HEK293 (cell line): ENCODE measurements around the gene SCAANT1.

Experiments used
- BCL11A ChIP-seq: fragments of 450-650 bp; formaldehyde crosslinking; IDR thresholded peaks from 2 replicates; pipeline ENCODE4 v1.5.1; 2016; ENCODE audit warnings: low read depth, missing biosample characterization, missing genetic modification characterization
- GFI1B ChIP-seq: fragments of 450-650 bp; formaldehyde crosslinking; IDR thresholded peaks from 2 replicates; pipeline ENCODE4 v1.5.1; 2016; ENCODE audit warnings: missing biosample characterization, missing genetic modification characterization
- IKZF3 ChIP-seq: fragments of 450-650 bp; IDR thresholded peaks from 2 replicates; pipeline ENCODE4 v1.5.0; 2018; ENCODE audit warnings: missing biosample characterization, mild to moderate bottlenecking, missing genetic modification characterization, moderate library complexity
- MEIS1 ChIP-seq: sonication (generic); formaldehyde crosslinking; IDR thresholded peaks from 2 replicates; pipeline ENCODE4 v1.8.1; 2022; ENCODE audit warnings: missing genetic modification reagents, mild to moderate bottlenecking, borderline replicate concordance
- PATZ1 ChIP-seq: fragments of 450-650 bp; formaldehyde crosslinking; IDR thresholded peaks from 2 replicates; pipeline ENCODE4 v1.5.1; 2016; ENCODE audit warnings: missing biosample characterization, missing genetic modification characterization
- PRDM2 ChIP-seq: fragments of 450-650 bp; formaldehyde crosslinking; IDR thresholded peaks from 2 replicates; pipeline ENCODE4 v1.5.1; 2016; ENCODE audit warnings: missing biosample characterization, missing genetic modification characterization, borderline replicate concordance
- REST ChIP-seq: fragments of 450-650 bp; formaldehyde crosslinking; IDR thresholded peaks from 2 replicates; pipeline ENCODE4 v1.5.1; 2016; ENCODE audit warnings: missing biosample characterization, missing genetic modification characterization
- SETDB1 ChIP-seq: IDR thresholded peaks from one replicate; pipeline ENCODE4 v1.6.1; 2017; ENCODE audit warnings: mild to moderate bottlenecking, low read length, moderate library complexity, mixed read lengths; ENCODE audit not compliant: insufficient read length
- TCF7L2 ChIP-seq: IDR thresholded peaks from 2 replicates; pipeline ENCODE4 v1.6.1; 2011; ENCODE audit warnings: low read depth, mild to moderate bottlenecking, inconsistent platforms, low read length, moderate library complexity, borderline replicate concordance
- TRIM28 ChIP-seq: IDR thresholded peaks from 2 replicates; pipeline ENCODE4 v1.6.1; 2011; ENCODE audit warnings: low read length, control low read depth, borderline replicate concordance
- YY2 ChIP-seq: fragments of 450-650 bp; formaldehyde crosslinking; IDR thresholded peaks from 2 replicates; pipeline ENCODE4 v1.5.1; 2016; ENCODE audit warnings: missing biosample characterization, missing genetic modification characterization
- ZEB2 ChIP-seq: fragments of 450-650 bp; formaldehyde crosslinking; IDR thresholded peaks from 2 replicates; pipeline ENCODE4 v1.5.1; 2016; ENCODE audit warnings: missing biosample characterization, missing genetic modification characterization
- ZFP41 ChIP-seq: fragments of 450-650 bp; formaldehyde crosslinking; IDR thresholded peaks from 2 replicates; pipeline ENCODE4 v1.5.1; 2016; ENCODE audit warnings: missing biosample characterization, missing genetic modification characterization, borderline replicate concordance
- ZIC2 ChIP-seq: fragments of 450-650 bp; formaldehyde crosslinking; IDR thresholded peaks from 2 replicates; pipeline ENCODE4 v1.5.1; 2016; ENCODE audit warnings: missing biosample characterization, missing genetic modification characterization
- ZNF280D ChIP-seq: fragments of 450-650 bp; formaldehyde crosslinking; IDR thresholded peaks from 2 replicates; pipeline ENCODE4 v1.5.1; 2016; ENCODE audit warnings: missing biosample characterization, missing genetic modification characterization
- ZNF549 ChIP-seq: fragments of 450-650 bp; IDR thresholded peaks from 2 replicates; pipeline ENCODE4 v1.5.1; 2018; ENCODE audit warnings: missing biosample characterization, missing genetic modification characterization, mild to moderate bottlenecking, inconsistent platforms, moderate library complexity
- ZNF704 ChIP-seq: fragments of 450-650 bp; formaldehyde crosslinking; IDR thresholded peaks from 2 replicates; pipeline ENCODE4 v1.5.1; 2016; ENCODE audit warnings: missing biosample characterization, missing genetic modification characterization
- ZNF707 ChIP-seq: fragments of 450-650 bp; formaldehyde crosslinking; IDR thresholded peaks from 2 replicates; pipeline ENCODE4 v1.5.1; 2016; ENCODE audit warnings: missing biosample characterization, missing genetic modification characterization
- ZSCAN23 ChIP-seq: fragments of 450-650 bp; formaldehyde crosslinking; IDR thresholded peaks from 2 replicates; pipeline ENCODE4 v1.5.1; 2016; ENCODE audit warnings: missing biosample characterization, missing genetic modification characterization
- ZXDB ChIP-seq: fragments of 450-650 bp; formaldehyde crosslinking; IDR thresholded peaks from 2 replicates; pipeline ENCODE4 v1.5.1; 2016; ENCODE audit warnings: missing biosample characterization, missing genetic modification characterization

SCAANT1 gene

GRCh38 chr3:63863150-63864007 lies 48.8 kb downstream of the SCAANT1 start, which contains the start of the genes ATXN7 and THOC7 (continued):
- TF ChIP-seq GFI1B (tag by site-specific recombination) (no peak), YY2 (no peak), TRIM28 (no peak), IKZF3 (tag by site-specific recombination) (no peak), SETDB1 (no peak), PRDM2 (tag by site-specific recombination) (no peak), ZXDB (peak; percentile 13; the same call in 1 of the 2 replicates), ZNF549 (tag by site-specific recombination) (no peak), REST (tag by site-specific recombination) (no peak), TCF7L2 (no peak), ZNF280D (tag by site-specific recombination) (no peak), ZSCAN23 (tag by site-specific recombination) (no peak), MEIS1 (no peak), PATZ1 (tag by site-specific recombination) (0 out of 2 replicates have a peak, but pooled peaks have one; percentile 29), ZIC2 (tag by site-specific recombination) (0 out of 2 replicates have a peak, but pooled peaks have one; percentile 15), ZFP41 (no peak), BCL11A (tag by site-specific recombination) (no peak), ZEB2 (tag by site-specific recombination) (0 out of 2 replicates have a peak, but pooled peaks have one; percentile 26), ZNF704 (tag by site-specific recombination) (no peak), ZNF707 (tag by site-specific recombination) (no peak)
